Measurements from ENCODE around the gene AOPEP.

- TF ChIP-seq CTCF (IDR thresholded peaks at IDR 0.05; ENCODE audit: low read length) = no peak
- no peak for TF ChIP-seq EZH2 (optimal IDR thresholded peaks at IDR 0.05; ENCODE audit: low read depth, low read length)
Observed at GRCh38 chr9:94802251-94802650, 75.8 kb downstream of the AOPEP start.

All from MM.1S (cell line).